Neural progenitor cell (in vitro differentiated cells): ENCODE data around the gene GBX2. TPM values are rescaled to one million over a fixed set of nuclear protein-coding genes. Genes with fewer than 3 reads are reported as not detected.

Experiments
- DNase-seq: peaks from one replicate; pipeline ENCODE4 v3.0.0-alpha.2; 2016; ENCODE audit warnings: low spot score
- H2AFZ ChIP-seq: fragments of 200-600 bp; sonication (generic); replicated peaks from 2 replicates; pipeline ENCODE4 v1.6.1; 2016; ENCODE audit warnings: antibody characterized with exemption
- H3F3A ChIP-seq: fragments of 200-600 bp; sonication (generic); 2 replicates; pipeline ENCODE4 v1.6.1; 2016; ENCODE audit warnings: antibody characterized with exemption, low read depth
- H3K27ac ChIP-seq: fragments of 200-600 bp; sonication (generic); 2 replicates; pipeline ENCODE4 v1.5.1; 2016; ENCODE audit warnings: mild to moderate bottlenecking
- H3K27me3 ChIP-seq: fragments of 200-600 bp; sonication (generic); 2 replicates; pipeline ENCODE4 v1.6.1; 2016; ENCODE audit warnings: mild to moderate bottlenecking, moderate library complexity
- H3K36me3 ChIP-seq: fragments of 200-600 bp; sonication (generic); 2 replicates; pipeline ENCODE4 v1.5.1; 2016
- H3K4me1 ChIP-seq: fragments of 200-600 bp; sonication (generic); 2 replicates; pipeline ENCODE4 v1.6.1; 2016; ENCODE audit warnings: mixed run types
- H3K4me2 ChIP-seq: fragments of 200-600 bp; sonication (generic); 2 replicates; pipeline ENCODE4 v1.6.1; 2016
- H3K4me3 ChIP-seq: fragments of 200-600 bp; sonication (generic); 2 replicates; pipeline ENCODE4 v1.5.1; 2016
- H3K79me2 ChIP-seq: fragments of 200-600 bp; sonication (generic); 2 replicates; pipeline ENCODE4 v1.6.1; 2016; ENCODE audit warnings: low read depth
- H3K9ac ChIP-seq: fragments of 200-600 bp; sonication (generic); 2 replicates; pipeline ENCODE4 v1.6.1; 2016
- H3K9me3 ChIP-seq: fragments of 200-600 bp; sonication (generic); 2 replicates; pipeline ENCODE4 v1.5.1; 2016; ENCODE audit warnings: low read depth
- H4K20me1 ChIP-seq: fragments of 200-600 bp; sonication (generic); 2 replicates; pipeline ENCODE4 v1.6.1; 2016; ENCODE audit warnings: low read depth
- H3K27ac Mint-ChIP-seq: 3 replicates; pipeline ENCODE4 v1.8.0; 2021; ENCODE audit warnings: mixed read lengths
- H3K27me3 Mint-ChIP-seq: 2 replicates; pipeline ENCODE4 v1.8.0; 2022; ENCODE audit warnings: low read depth, mild to moderate bottlenecking, inconsistent platforms, moderate library complexity, mixed read lengths; ENCODE audit not compliant: insufficient read depth
- H3K36me3 Mint-ChIP-seq: 3 replicates; pipeline ENCODE4 v1.8.0; 2021; ENCODE audit warnings: mixed read lengths
- H3K4me1 Mint-ChIP-seq: 3 replicates; pipeline ENCODE4 v1.8.0; 2021; ENCODE audit warnings: mixed read lengths
- H3K4me3 Mint-ChIP-seq: 3 replicates; pipeline ENCODE4 v1.8.0; 2021; ENCODE audit warnings: mild to moderate bottlenecking, moderate library complexity, mixed read lengths
- H3K9me3 Mint-ChIP-seq: 3 replicates; pipeline ENCODE4 v1.8.0; 2020; ENCODE audit warnings: mixed read lengths
- CTCF ChIP-seq: fragments of 200-600 bp; sonication (generic); IDR thresholded peaks from 2 replicates; pipeline ENCODE4 v1.5.1; 2017; ENCODE audit warnings: antibody characterized with exemption, mild to moderate bottlenecking
- EZH2 ChIP-seq: fragments of 200-600 bp; sonication (generic); IDR thresholded peaks from 2 replicates; pipeline ENCODE4 v1.6.1; 2017; ENCODE audit warnings: antibody characterized with exemption, mild to moderate bottlenecking, moderate library complexity
- EZH2phosphoT487 ChIP-seq: fragments of 200-600 bp; sonication (generic); IDR thresholded peaks from 2 replicates; pipeline ENCODE4 v1.6.1; 2017; ENCODE audit warnings: antibody characterized with exemption
- total RNA-seq: library from RNA; depleted of rRNA; stranded (reverse); fragments of >200 nt; gene quantifications from 2 replicates; pipeline ENCODE4 v1.2.3, GENCODE V29; 2015; ENCODE audit warnings: low replicate concordance

Gene GBX2
- total RNA-seq, 1 donor from 2014 or later, result not detected

GRCh38 chr2:236173729-236174607 is 5.8 kb upstream of the GBX2 start:
- H3K36me3 Mint-ChIP-seq, result no peaks in the 10 kb centered on the region
- Histone ChIP-seq H3K4me2 (no peak overlapping the region), H3F3A (peaks cover 71% of the 10 kb centered on the region), H3K9me3 (no peaks in the 10 kb centered on the region), H3K27ac (no peak overlapping the region), H3K9ac (no peak overlapping the region), H3K4me1 (peaks cover 32% of the 10 kb centered on the region), H4K20me1 (peaks cover 82% of the 10 kb centered on the region), H3K36me3 (no peaks in the 10 kb centered on the region), H3K27me3 (peaks cover 100% of the 10 kb centered on the region), H3K79me2 (no peaks in the 10 kb centered on the region), H2AFZ (no peak overlapping the region), H3K4me3 (no peak overlapping the region)
- H3K27ac Mint-ChIP-seq, result no peak overlapping the region
- H3K9me3 Mint-ChIP-seq, result no peaks in the 10 kb centered on the region
- peaks cover 68% of the 10 kb centered on the region for H3K27me3 Mint-ChIP-seq
- TF ChIP-seq EZH2 (no peak), CTCF (no peak), EZH2phosphoT487 (no peak)
- peak; percentile 9 for DNase-seq
- peaks cover 61% of the 10 kb centered on the region for H3K4me1 Mint-ChIP-seq
- peak overlapping the region; percentile 31 for H3K4me3 Mint-ChIP-seq

GRCh38 chr2:236173036-236173728 is 5.0 kb upstream of the GBX2 start:
- H3K27me3 Mint-ChIP-seq, result peaks cover 71% of the 10 kb centered on the region
- H3K27me3 ChIP-seq, result peaks cover 100% of the 10 kb centered on the region
- H3K36me3 Mint-ChIP-seq, result no peaks in the 10 kb centered on the region
- H3K9me3 Mint-ChIP-seq, result no peaks in the 10 kb centered on the region
- DNase-seq, result peak; percentile 59
- no peak overlapping the region for H3K27ac Mint-ChIP-seq
- H3K4me3 Mint-ChIP-seq, result peak overlapping the region; percentile 70
- peaks cover 33% of the 10 kb centered on the region for H3K4me1 ChIP-seq
- TF ChIP-seq EZH2phosphoT487, result peak; percentile 94
- peak; percentile 95 for TF ChIP-seq EZH2
- TF ChIP-seq CTCF, result no peak
- no peaks in the 10 kb centered on the region for H3K79me2 ChIP-seq
- no peak overlapping the region for H2AFZ ChIP-seq
- peaks cover 58% of the 10 kb centered on the region for H3K4me1 Mint-ChIP-seq
- H3K36me3 ChIP-seq, result no peaks in the 10 kb centered on the region
- no peaks in the 10 kb centered on the region for H3K9me3 ChIP-seq
- no peak overlapping the region for H3K27ac ChIP-seq
- H4K20me1 ChIP-seq, result peaks cover 87% of the 10 kb centered on the region
- H3K4me2 ChIP-seq, result peak overlapping the region; percentile 4
- no peak overlapping the region for H3K4me3 ChIP-seq
- peaks cover 69% of the 10 kb centered on the region for H3F3A ChIP-seq
- H3K9ac ChIP-seq, result no peak overlapping the region

- Histone ChIP-seq H3K4me2 (peak overlapping the region; percentile 4), H3K27ac (no peak overlapping the region), H3F3A (peaks cover 72% of the 10 kb centered on the region), H3K9me3 (no peaks in the 10 kb centered on the region), H3K36me3 (no peaks in the 10 kb centered on the region), H3K79me2 (no peaks in the 10 kb centered on the region), H3K27me3 (peaks cover 100% of the 10 kb centered on the region), H4K20me1 (peaks cover 87% of the 10 kb centered on the region), H3K4me1 (peaks cover 33% of the 10 kb centered on the region), H2AFZ (no peak overlapping the region), H3K9ac (no peak overlapping the region), H3K4me3 (no peak overlapping the region)
- Mint-ChIP-seq H3K36me3 (no peaks in the 10 kb centered on the region), H3K4me1 (peaks cover 58% of the 10 kb centered on the region), H3K4me3 (peak overlapping the region; percentile 84), H3K27me3 (peaks cover 67% of the 10 kb centered on the region), H3K27ac (no peak overlapping the region), H3K9me3 (no peaks in the 10 kb centered on the region)
- TF ChIP-seq EZH2 (peak; percentile 94), EZH2phosphoT487 (peak; percentile 92), CTCF (no peak)
- peak; percentile 51 for DNase-seq
These were observed 4.3 kb upstream of the GBX2 start for GRCh38 chr2:236172255-236173035.
